HuH-7 (cell line): Measurements from ENCODE around the gene NOVA2.

Experiments
- DNase-seq: peaks from one replicate; pipeline ENCODE4 v3.0.0; 2011; ENCODE audit warnings: low spot score

The NOVA2 gene

GRCh38 chr19:45890877-45891276 lies 82.8 kb downstream of the NOVA2 start:
- no peak for DNase-seq

- DNase-seq, result no peak
Measured at GRCh38 chr19:45889210-45889885, 84.3 kb downstream of the NOVA2 start.

- no peak for DNase-seq
Measured at GRCh38 chr19:45887200-45887710, 86.4 kb downstream of the NOVA2 start.

- DNase-seq, result peak; percentile 94
Measured at GRCh38 chr19:45886427-45887199, 87.1 kb downstream of the NOVA2 start.

- DNase-seq, result peak; percentile 92
Measured at GRCh38 chr19:45885556-45886426, 87.9 kb downstream of the NOVA2 start, which contains the start of gene IRF2BP1. TSS of gene IRF2BP1 (minus strand) at chr19:45886141. CDS start at chr19:45885774, 367 bp downstream.

- DNase-seq, result no peak
Measured at GRCh38 chr19:45884682-45885555, 88.7 kb downstream of the NOVA2 start.

GRCh38 chr19:45883881-45884681 lies 89.6 kb downstream of the NOVA2 start:
- no peak for DNase-seq
